Esophagus (tissue), 2 donors: Measurements from ENCODE around the gene SPRR3. TPM values are rescaled to one million over a fixed set of nuclear protein-coding genes. Genes with fewer than 3 reads are reported as not detected.
"Not testable (repeated sequence)": the region's sequence is repeated elsewhere in the genome, so short reads cannot be mapped to it uniquely, and the experiment has no call there.

Experiments
- H3K27ac ChIP-seq, 2 donors: one replicate each; pipeline ENCODE4 v1.5.1; 2013; ENCODE audit warnings: low read depth in 2 of 2, mild to moderate bottlenecking in 2 of 2, inconsistent platforms in 1 of 2, low read length in 1 of 2, moderate library complexity in 1 of 2
- H3K27me3 ChIP-seq, 2 donors: one replicate each; pipeline ENCODE4 v1.6.1; 2013; ENCODE audit warnings: low read length in 2 of 2, control low read depth in 1 of 2, mild to moderate bottlenecking in 1 of 2; ENCODE audit not compliant: insufficient read depth in 2 of 2, control insufficient read depth in 1 of 2
- H3K36me3 ChIP-seq, 2 donors: one replicate each; pipeline ENCODE4 v1.6.1; 2013; ENCODE audit warnings: low read length in 1 of 2; ENCODE audit not compliant: control insufficient read depth in 2 of 2, insufficient read depth in 2 of 2
- H3K4me1 ChIP-seq, 2 donors: one replicate each; pipeline ENCODE4 v1.6.1; 2013; ENCODE audit warnings: low read length in 1 of 2; ENCODE audit not compliant: control insufficient read depth in 2 of 2, insufficient read depth in 2 of 2
- H3K4me3 ChIP-seq, 2 donors: one replicate each; pipeline ENCODE4 v1.5.1; 2013; ENCODE audit warnings: low read length in 2 of 2, mild to moderate bottlenecking in 2 of 2, low read depth in 1 of 2, moderate library complexity in 1 of 2
- H3K9me3 ChIP-seq, 2 donors: one replicate each; pipeline ENCODE4 v1.6.1; 2013; ENCODE audit warnings: mild to moderate bottlenecking in 2 of 2, low read depth in 1 of 2, low read length in 1 of 2, moderate library complexity in 1 of 2; ENCODE audit not compliant: control insufficient read depth in 2 of 2, insufficient read depth in 1 of 2
- WGBS, 2 donors: extraction: QIAGEN DNeasy Blood & Tissue Kit; methylation state at CpG; one replicate each; pipeline ENCODE4 v1.1.7; 2013; 5-methylcytosine and 5-hydroxymethylcytosine counted together
- polyA plus RNA-seq, 2 donors: library from polyadenylated mRNA; stranded (reverse); fragments of 200-250 nt; gene quantifications; one replicate each; pipeline ENCODE4 v1.2.3, GENCODE V29; 2013
- donor health status: healthy with polysubstance abuse.
- donor health status: Bipolar disorder and iron deficiency.

SPRR3 gene
- polyA plus RNA-seq, 2 donors, result 18,496 to 19,645 TPM

- no peaks in the 10 kb centered on the region for H3K9me3 ChIP-seq
- 75 to 81% methylated on average over 4 of the region's 4 CpGs for WGBS, 2 donors
- peaks cover 0 to 2% of the 10 kb centered on the region in 2 donors for H3K4me1 ChIP-seq
- H3K27ac ChIP-seq, result peak overlapping the region; percentile 50 to 84
- H3K36me3 ChIP-seq, result no peaks in the 10 kb centered on the region
- H3K4me3 ChIP-seq, result no peak overlapping the region
- no peaks in the 10 kb centered on the region for H3K27me3 ChIP-seq
Measured at GRCh38 chr1:152998476-152998875, 3.1 kb upstream of the SPRR3 start.

DNA sequence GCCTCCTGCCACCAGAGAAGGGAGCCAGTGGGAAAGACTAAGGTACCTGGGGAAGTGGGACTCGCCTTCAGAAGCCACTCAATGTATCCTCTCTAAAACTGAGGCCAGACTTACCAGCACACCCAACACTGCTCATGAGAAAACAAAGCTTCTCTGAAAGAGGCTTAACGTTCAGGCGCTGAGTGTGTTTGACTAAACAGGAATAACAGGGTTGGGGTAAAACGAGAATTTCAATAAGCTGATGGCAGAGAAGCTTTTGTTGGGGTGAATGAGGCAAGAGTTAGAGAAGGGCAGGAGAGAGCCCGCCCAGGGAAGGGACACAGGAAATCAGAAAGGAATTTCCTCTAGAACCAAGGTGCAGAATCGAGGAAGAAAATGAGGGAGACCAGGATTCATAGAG lies 1.7 kb upstream of the SPRR3 start:
- Histone ChIP-seq H3K9me3 (no peaks in the 10 kb centered on the region), H3K4me3 (peak overlapping the region in 1 of 2 donors; percentile 1), H3K27ac (peak overlapping the region; percentile 84 to 97), H3K36me3 (no peaks in the 10 kb centered on the region), H3K4me1 (peaks cover 0 to 2% of the 10 kb centered on the region in 2 donors), H3K27me3 (no peaks in the 10 kb centered on the region)
- WGBS, 2 donors, result 44 to 55% methylated on average over 6 of the region's 6 CpGs

GRCh38 chr1:153000294-153000693 lies 1.3 kb upstream of the SPRR3 start:
- 50 to 68% methylated on average over 1 of the region's 1 CpG for WGBS, 2 donors
- Histone ChIP-seq H3K4me3 (peak overlapping the region in 1 of 2 donors; percentile 1), H3K4me1 (peaks cover 0 to 2% of the 10 kb centered on the region in 2 donors), H3K27ac (peak overlapping the region; percentile 84 to 97), H3K9me3 (no peaks in the 10 kb centered on the region), H3K27me3 (no peaks in the 10 kb centered on the region), H3K36me3 (no peaks in the 10 kb centered on the region)

- WGBS, 2 donors, result 85 to 88% methylated on average over 8 of the region's 8 CpGs
- H3K4me1 ChIP-seq, H3K9me3 ChIP-seq: not testable (repeated sequence)
Measured at GRCh38 chr1:153011235-153011758, 9.7 kb downstream of the SPRR3 start.

DNA sequence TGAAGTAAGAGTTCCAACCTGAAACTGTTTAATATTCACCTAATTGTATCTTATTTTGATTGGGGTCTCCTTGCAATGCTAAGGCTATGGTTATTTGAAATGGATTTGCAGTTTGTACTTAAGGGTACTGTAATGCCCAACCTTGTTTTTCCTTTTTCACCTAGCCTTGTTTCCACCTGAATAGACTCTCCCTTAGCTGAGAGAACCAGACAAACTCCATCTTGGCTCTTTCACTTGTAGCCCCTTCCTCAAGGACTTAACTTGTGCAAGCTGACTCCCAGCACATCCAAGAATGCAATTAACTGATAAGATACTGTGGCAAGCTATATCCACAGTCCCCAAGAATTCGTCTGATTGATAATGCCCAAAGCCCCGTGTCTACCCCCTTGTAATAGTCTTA lies 20.3 kb downstream of the SPRR3 start:
- not testable (repeated sequence) for H3K36me3 ChIP-seq, H3K9me3 ChIP-seq, H3K4me3 ChIP-seq, H3K4me1 ChIP-seq, H3K27me3 ChIP-seq, H3K27ac ChIP-seq
- WGBS, 2 donors, result 31 to 43% methylated on average over 2 of the region's 2 CpGs

More at GRCh38 chr1:153011235-153011758, 9.7 kb downstream of the SPRR3 start:
- H3K27ac ChIP-seq, H3K4me3 ChIP-seq, H3K36me3 ChIP-seq, H3K27me3 ChIP-seq: not testable (repeated sequence)

DNA sequence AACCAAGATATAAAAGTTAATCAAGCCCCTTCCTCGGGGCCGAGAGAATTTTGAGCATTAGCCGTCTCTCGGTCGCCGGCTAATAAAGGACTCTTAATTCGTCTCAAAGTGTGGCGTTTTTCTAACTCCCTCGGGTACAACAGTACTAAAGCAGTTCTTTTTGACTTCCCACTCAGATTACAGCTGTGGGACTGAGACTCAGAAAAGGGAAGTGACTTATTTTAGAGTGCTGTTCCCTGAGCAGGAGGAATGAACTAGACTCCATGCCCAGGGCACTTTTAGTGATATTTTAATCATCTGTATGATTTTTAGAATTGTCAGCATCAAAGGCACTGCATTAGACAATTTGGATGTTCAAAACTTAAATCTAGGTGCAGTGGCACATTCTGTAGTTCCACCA lies 20.8 kb downstream of the SPRR3 start:
- 51 to 60% methylated on average over 9 of the region's 9 CpGs for WGBS, 2 donors
- not testable (repeated sequence) for H3K27ac ChIP-seq

DNA sequence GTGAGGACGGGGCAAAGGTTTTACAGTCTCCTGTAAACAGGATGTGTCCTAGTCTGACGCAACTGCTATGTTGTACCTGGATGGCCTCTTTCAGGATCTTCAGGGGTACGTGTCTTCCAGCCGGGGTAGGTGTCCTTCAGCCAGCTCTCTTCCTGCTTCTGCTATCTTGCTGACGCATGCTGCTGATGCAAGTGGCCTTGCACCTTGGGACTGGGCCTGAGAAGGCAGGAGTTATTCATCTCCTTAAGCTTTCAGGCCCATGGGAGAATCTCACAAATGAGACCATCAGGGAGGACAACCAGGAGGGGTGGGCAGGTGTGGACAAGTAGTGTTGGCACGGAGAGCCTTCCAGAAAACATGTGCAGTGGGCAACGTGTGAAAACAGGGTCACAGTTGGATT lies 21.6 kb downstream of the SPRR3 start:
- H3K36me3 ChIP-seq, result peaks cover 0 to 2% of the 10 kb centered on the region in 2 donors
- H3K9me3 ChIP-seq, result peaks cover 0 to 2% of the 10 kb centered on the region in 2 donors
- H3K4me1 ChIP-seq, result peaks cover 0 to 3% of the 10 kb centered on the region in 2 donors
- H3K27me3 ChIP-seq, result no peaks in the 10 kb centered on the region
- H3K4me3 ChIP-seq, result no peak overlapping the region
- no peak overlapping the region for H3K27ac ChIP-seq
- WGBS, 2 donors, result 85 to 87% methylated on average over 7 of the region's 7 CpGs

More for the DNA sequence above, 20.8 kb downstream of the SPRR3 start:
- not testable (repeated sequence) for H3K4me3 ChIP-seq, H3K36me3 ChIP-seq, H3K4me1 ChIP-seq, H3K27me3 ChIP-seq, H3K9me3 ChIP-seq

DNA sequence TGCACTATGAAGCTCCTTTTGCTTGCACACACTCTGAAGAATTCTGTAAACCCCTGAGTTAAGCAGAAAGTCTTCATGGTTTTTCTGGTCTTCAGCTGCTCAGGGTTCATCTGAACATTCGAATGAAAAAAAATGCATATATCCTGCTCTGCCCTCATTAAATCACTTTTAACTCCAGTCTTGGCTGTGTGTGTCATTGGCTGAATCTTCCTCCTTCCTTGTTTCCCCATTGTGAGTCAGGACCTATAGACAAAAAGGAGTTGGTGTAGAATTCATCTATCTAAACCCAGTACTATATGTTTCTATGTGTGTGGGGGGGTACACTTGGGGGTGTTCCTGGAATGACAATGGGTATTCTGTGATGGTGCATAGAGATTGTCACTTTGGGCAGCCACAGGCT lies 22.9 kb downstream of the SPRR3 start:
- Histone ChIP-seq H3K4me1 (peaks cover 0 to 3% of the 10 kb centered on the region in 2 donors), H3K27me3 (no peaks in the 10 kb centered on the region), H3K36me3 (no peaks in the 10 kb centered on the region), H3K9me3 (peaks cover 0 to 2% of the 10 kb centered on the region in 2 donors), H3K27ac (no peak overlapping the region), H3K4me3 (no peak overlapping the region)
- WGBS, 2 donors, result 69 to 73% methylated on average over 1 of the region's 1 CpG

GRCh38 chr1:153025797-153026196 lies 24.2 kb downstream of the SPRR3 start:
- 54 to 63% methylated on average over 1 of the region's 1 CpG for WGBS, 2 donors
- no peak overlapping the region for H3K27ac ChIP-seq
- peaks cover 0 to 2% of the 10 kb centered on the region in 2 donors for H3K9me3 ChIP-seq
- H3K27me3 ChIP-seq, result no peaks in the 10 kb centered on the region
- no peaks in the 10 kb centered on the region for H3K36me3 ChIP-seq
- H3K4me3 ChIP-seq, result no peak overlapping the region
- H3K4me1 ChIP-seq, result peaks cover 0 to 3% of the 10 kb centered on the region in 2 donors

GRCh38 chr1:153028766-153029165 lies 27.2 kb downstream of the SPRR3 start:
- Histone ChIP-seq H3K4me3 (no peak overlapping the region), H3K27me3 (no peaks in the 10 kb centered on the region), H3K27ac (no peak overlapping the region), H3K9me3 (peaks cover 0 to 2% of the 10 kb centered on the region in 2 donors), H3K36me3 (no peaks in the 10 kb centered on the region), H3K4me1 (peaks cover 0 to 6% of the 10 kb centered on the region in 2 donors)
- WGBS, 2 donors, result 74 to 82% methylated on average over 1 of the region's 1 CpG
